Femur (tissue), 1 donor: Measurements from ENCODE around the gene OR1D2.
"Not testable (repeated sequence)": the region's sequence is repeated elsewhere in the genome, so short reads cannot be mapped to it uniquely, and the experiment has no call there.

Source experiments
- DNase-seq: peaks from one replicate; pipeline ENCODE4 v3.0.0-alpha.2; 2017

The OR1D2 gene

GRCh38 chr17:3104322-3104721, at the start of gene OR1D2:
Gene OR1D2 (minus strand): TSS chr17:3104422. CDS start chr17:3092996, 11,426 bp downstream.
- no peak for DNase-seq

- DNase-seq, result not testable (repeated sequence)
Measured at GRCh38 chr17:3137494-3137893, 33.3 kb upstream of the OR1D2 start.

- no peak for DNase-seq
Measured at GRCh38 chr17:3127451-3127850, 23.2 kb upstream of the OR1D2 start, which contains the start of gene OR1G1. Gene OR1G1 (minus strand): TSS chr17:3127551. CDS start chr17:3127551, 0 bp downstream.

GRCh38 chr17:3073850-3074249, 30.4 kb downstream of the OR1D2 start:
- DNase-seq, result not testable (repeated sequence)

- DNase-seq, result not testable (repeated sequence)
Measured at GRCh38 chr17:3065192-3065591, 39.0 kb downstream of the OR1D2 start.

GRCh38 chr17:3063507-3063906, 40.7 kb downstream of the OR1D2 start, which contains the start of gene OR1D5:
Gene OR1D5 (minus strand): TSS chr17:3063607. CDS start chr17:3063607, 0 bp downstream.
- DNase-seq, result not testable (repeated sequence)

- DNase-seq, result not testable (repeated sequence)
Measured at GRCh38 chr17:3062824-3063377, 41.3 kb downstream of the OR1D2 start.

- not testable (repeated sequence) for DNase-seq
Measured at GRCh38 chr17:3054868-3055267, 49.4 kb downstream of the OR1D2 start.

GRCh38 chr17:3049705-3050295, 54.4 kb downstream of the OR1D2 start:
- no peak for DNase-seq

- peak; percentile 99 for DNase-seq
Measured at GRCh38 chr17:3048727-3049471, 55.3 kb downstream of the OR1D2 start.

GRCh38 chr17:3046753-3047152, 57.5 kb downstream of the OR1D2 start:
- DNase-seq, result no peak

- DNase-seq, result peak; percentile 13
Measured at GRCh38 chr17:3043737-3044365, 60.4 kb downstream of the OR1D2 start.

- DNase-seq, result no peak
Measured at GRCh38 chr17:3040882-3041281, 63.3 kb downstream of the OR1D2 start.

- DNase-seq, result no peak
Measured at GRCh38 chr17:3039736-3040135, 64.5 kb downstream of the OR1D2 start.

GRCh38 chr17:3038941-3039340, 65.3 kb downstream of the OR1D2 start:
- DNase-seq, result no peak
